ENCODE measurements around the gene SRRM4. TPM values are rescaled to one million over a fixed set of nuclear protein-coding genes. Genes with fewer than 3 reads are reported as not detected.

The SRRM4 gene
- total RNA-seq, 4 donors from 2014 or later: not detected

- no peaks in the 10 kb centered on the region for H3K9me3 ChIP-seq
- no peak for TF ChIP-seq EP300 (IDR thresholded peaks at IDR 0.05)
- TF ChIP-seq, protein P1, sequence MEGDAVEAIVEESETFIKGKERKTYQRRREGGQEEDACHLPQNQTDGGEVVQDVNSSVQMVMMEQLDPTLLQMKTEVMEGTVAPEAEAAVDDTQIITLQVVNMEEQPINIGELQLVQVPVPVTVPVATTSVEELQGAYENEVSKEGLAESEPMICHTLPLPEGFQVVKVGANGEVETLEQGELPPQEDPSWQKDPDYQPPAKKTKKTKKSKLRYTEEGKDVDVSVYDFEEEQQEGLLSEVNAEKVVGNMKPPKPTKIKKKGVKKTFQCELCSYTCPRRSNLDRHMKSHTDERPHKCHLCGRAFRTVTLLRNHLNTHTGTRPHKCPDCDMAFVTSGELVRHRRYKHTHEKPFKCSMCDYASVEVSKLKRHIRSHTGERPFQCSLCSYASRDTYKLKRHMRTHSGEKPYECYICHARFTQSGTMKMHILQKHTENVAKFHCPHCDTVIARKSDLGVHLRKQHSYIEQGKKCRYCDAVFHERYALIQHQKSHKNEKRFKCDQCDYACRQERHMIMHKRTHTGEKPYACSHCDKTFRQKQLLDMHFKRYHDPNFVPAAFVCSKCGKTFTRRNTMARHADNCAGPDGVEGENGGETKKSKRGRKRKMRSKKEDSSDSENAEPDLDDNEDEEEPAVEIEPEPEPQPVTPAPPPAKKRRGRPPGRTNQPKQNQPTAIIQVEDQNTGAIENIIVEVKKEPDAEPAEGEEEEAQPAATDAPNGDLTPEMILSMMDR (IDR thresholded peaks at IDR 0.05): no peak
- no peak for TF ChIP-seq POLR2AphosphoS5 (IDR thresholded peaks at IDR 0.05)
- TF ChIP-seq POLR2A (IDR thresholded peaks at IDR 0.05): no peak
- no peaks in the 10 kb centered on the region for H3K27me3 ChIP-seq
- H3K4me3 ChIP-seq: no peak overlapping the region
- no peak for DNase-seq (ENCODE audit: low spot score in 2 of 2)
- H3K4me1 ChIP-seq: peaks cover 6% of the 10 kb centered on the region
- H3K36me3 ChIP-seq: no peaks in the 10 kb centered on the region
- no peak overlapping the region for H3K27ac ChIP-seq
- 86% methylated on average over 5 of the region's 5 CpGs for WGBS
Measured at GRCh38 chr12:119171291-119171690, 189.9 kb downstream of the SRRM4 start.

- Histone ChIP-seq H3K27ac (no peak overlapping the region), H3K9me3 (no peaks in the 10 kb centered on the region), H3K4me3 (no peak overlapping the region), H3K4me1 (peaks cover 12% of the 10 kb centered on the region), H3K27me3 (no peaks in the 10 kb centered on the region), H3K36me3 (no peaks in the 10 kb centered on the region)
- DNase-seq (ENCODE audit: low spot score in 2 of 2): no peak
- WGBS: 80% methylated on average over 15 of the region's 15 CpGs
- TF ChIP-seq POLR2A (IDR thresholded peaks at IDR 0.05): no peak
- no peak for TF ChIP-seq EP300 (IDR thresholded peaks at IDR 0.05)
- TF ChIP-seq, protein P1 (IDR thresholded peaks at IDR 0.05): no peak
- no peak for TF ChIP-seq POLR2AphosphoS5 (IDR thresholded peaks at IDR 0.05)
Measured at GRCh38 chr12:119171691-119172425, 190.5 kb downstream of the SRRM4 start.

DNA sequence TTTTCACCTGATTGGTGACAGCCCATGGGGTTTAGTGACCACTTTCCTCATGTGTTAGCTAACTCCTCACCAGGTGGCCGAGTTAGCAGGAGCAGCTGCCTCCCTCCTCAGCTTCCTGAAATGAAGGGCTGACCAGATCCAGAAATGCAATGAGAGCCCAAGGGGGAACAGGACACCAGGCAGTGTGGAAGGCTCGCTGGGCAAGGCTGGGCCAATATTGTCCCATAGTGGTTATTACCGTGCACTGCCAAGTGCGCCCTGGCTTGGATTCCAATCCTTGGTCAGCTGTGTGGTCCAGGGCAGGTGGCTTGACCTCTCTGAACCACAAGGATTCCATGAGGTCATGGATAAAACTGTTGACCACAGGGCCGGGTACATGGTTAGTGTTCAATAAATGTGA, 193.7 kb downstream of the SRRM4 start:
- Histone ChIP-seq H3K36me3 (no peaks in the 10 kb centered on the region), H3K27ac (no peak overlapping the region), H3K4me1 (peaks cover 34% of the 10 kb centered on the region), H3K9me3 (no peaks in the 10 kb centered on the region), H3K27me3 (no peaks in the 10 kb centered on the region), H3K4me3 (no peak overlapping the region)
- DNase-seq (ENCODE audit: low spot score in 2 of 2): no peak
- 82% methylated on average over 5 of the region's 5 CpGs for WGBS
- TF ChIP-seq EP300 (IDR thresholded peaks at IDR 0.05) (no peak), POLR2A (IDR thresholded peaks at IDR 0.05) (no peak), POLR2AphosphoS5 (IDR thresholded peaks at IDR 0.05) (no peak)
- TF ChIP-seq, protein P1 (IDR thresholded peaks at IDR 0.05): no peak

DNA sequence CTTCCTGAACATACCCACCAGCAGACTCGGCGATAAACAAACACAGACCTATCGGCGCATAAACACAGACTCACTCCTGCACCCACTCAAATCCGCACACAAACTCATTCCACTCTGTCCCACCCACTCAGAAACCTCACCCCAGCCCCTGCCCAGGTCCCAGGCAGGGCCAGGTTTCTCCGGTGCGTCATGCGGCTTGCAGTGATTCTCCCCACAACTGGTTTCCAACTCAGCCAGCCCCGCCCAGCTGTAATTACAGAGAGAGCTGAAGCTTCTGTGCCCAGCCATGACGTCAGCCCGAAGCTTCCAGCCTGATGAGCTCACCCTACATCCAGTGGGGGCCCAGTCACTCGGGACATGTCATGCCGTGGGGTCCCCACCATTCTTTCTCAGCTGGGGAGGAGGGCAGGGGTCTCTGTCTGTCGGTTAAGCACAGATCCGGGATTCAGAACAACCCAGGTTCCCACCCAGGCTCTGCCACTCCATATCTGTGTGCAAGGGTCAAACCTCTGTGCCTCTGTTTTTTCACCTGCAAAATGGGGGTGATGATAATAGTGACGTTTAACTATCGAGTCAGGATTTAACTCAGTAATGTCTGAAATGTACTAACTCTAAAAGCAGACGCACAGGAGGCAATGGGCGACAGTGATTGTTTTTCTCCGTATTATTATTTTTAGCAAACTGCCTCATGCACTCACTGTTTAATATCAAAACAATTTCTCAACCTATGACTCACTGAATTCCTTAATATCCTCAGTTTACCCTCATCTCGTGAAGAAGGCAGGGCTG, 195.1 kb downstream of the SRRM4 start:
- WGBS: 25% methylated on average over 19 of the region's 21 CpGs
- peak overlapping the region; percentile 57 for H3K27ac ChIP-seq
- peaks cover 46% of the 10 kb centered on the region for H3K4me1 ChIP-seq
- peak overlapping the region; percentile 29 for H3K4me3 ChIP-seq
- no peaks in the 10 kb centered on the region for H3K36me3 ChIP-seq
- TF ChIP-seq, protein P1 (IDR thresholded peaks at IDR 0.05): no peak
- peak in 1 of 3 donors; percentile 10 for TF ChIP-seq POLR2AphosphoS5 (IDR thresholded peaks at IDR 0.05)
- peak; percentile 92 to 96 for DNase-seq (ENCODE audit: low spot score in 2 of 2)
- no peaks in the 10 kb centered on the region for H3K27me3 ChIP-seq
- H3K9me3 ChIP-seq: no peaks in the 10 kb centered on the region

DNA sequence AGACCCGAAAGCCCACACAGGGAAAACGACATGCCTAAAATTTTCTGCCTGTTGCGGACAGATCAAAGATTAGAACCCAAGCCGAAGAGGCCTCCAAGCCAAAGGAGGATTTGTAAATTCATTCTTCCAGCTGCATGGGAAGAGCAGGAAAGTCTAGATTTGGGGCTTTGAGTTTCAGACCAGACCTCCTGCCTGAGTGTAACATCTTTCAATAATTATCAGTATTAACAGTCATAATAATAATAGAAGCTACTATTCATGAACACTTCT, 195.7 kb downstream of the SRRM4 start:
- Histone ChIP-seq H3K27ac (peak overlapping the region; percentile 57), H3K36me3 (no peaks in the 10 kb centered on the region), H3K27me3 (no peaks in the 10 kb centered on the region), H3K9me3 (no peaks in the 10 kb centered on the region), H3K4me3 (no peak overlapping the region), H3K4me1 (peaks cover 47% of the 10 kb centered on the region)
- no peak for DNase-seq (ENCODE audit: low spot score in 2 of 2)
- 82% methylated on average over 4 of the region's 4 CpGs for WGBS
- no peak for TF ChIP-seq EP300 (IDR thresholded peaks at IDR 0.05)
- no peak for TF ChIP-seq POLR2A (IDR thresholded peaks at IDR 0.05)
- TF ChIP-seq POLR2AphosphoS5 (IDR thresholded peaks at IDR 0.05): no peak
- TF ChIP-seq, protein P1 (IDR thresholded peaks at IDR 0.05): no peak
